ENCODE measurements around the gene RLN1.

DNA sequence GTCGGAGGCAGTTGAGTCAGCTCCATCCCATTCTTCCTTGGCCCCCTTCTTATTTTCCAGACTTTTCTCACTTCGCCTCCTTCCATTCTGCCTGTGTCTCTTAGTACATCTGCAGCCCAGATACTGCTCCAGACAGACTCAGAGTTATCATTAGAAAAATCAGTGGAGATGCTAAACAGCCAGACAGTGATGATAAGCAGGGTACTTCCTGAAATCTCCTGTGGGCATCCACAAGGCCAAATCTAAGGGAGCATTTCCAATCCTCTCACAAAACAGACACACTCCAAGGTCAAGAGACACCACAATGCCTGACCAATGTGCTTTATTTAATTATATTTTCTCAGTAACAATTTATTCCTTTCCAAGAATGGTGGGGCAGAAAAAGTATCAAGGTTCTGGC is 14.5 kb upstream of the RLN1 start:
- no peak for TF ChIP-seq EZH2 (IDR thresholded peaks at IDR 0.05; ENCODE audit: low read length, missing control alignments)
- TF ChIP-seq, protein P1, sequence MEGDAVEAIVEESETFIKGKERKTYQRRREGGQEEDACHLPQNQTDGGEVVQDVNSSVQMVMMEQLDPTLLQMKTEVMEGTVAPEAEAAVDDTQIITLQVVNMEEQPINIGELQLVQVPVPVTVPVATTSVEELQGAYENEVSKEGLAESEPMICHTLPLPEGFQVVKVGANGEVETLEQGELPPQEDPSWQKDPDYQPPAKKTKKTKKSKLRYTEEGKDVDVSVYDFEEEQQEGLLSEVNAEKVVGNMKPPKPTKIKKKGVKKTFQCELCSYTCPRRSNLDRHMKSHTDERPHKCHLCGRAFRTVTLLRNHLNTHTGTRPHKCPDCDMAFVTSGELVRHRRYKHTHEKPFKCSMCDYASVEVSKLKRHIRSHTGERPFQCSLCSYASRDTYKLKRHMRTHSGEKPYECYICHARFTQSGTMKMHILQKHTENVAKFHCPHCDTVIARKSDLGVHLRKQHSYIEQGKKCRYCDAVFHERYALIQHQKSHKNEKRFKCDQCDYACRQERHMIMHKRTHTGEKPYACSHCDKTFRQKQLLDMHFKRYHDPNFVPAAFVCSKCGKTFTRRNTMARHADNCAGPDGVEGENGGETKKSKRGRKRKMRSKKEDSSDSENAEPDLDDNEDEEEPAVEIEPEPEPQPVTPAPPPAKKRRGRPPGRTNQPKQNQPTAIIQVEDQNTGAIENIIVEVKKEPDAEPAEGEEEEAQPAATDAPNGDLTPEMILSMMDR (conservative IDR thresholded peaks at IDR 0.05 in 1 of 2, IDR thresholded peaks at IDR 0.05 in 1 of 2; ENCODE audit: low read depth in 1 of 2, low read length in 2 of 2) = no peak
